Measurements from ENCODE around the gene SPATA24. TPM values are rescaled to one million over a fixed set of nuclear protein-coding genes. Genes with fewer than 3 reads are reported as not detected.
A peak's percentile ranks its signal among the peaks of the same experiment; 100 is the strongest.

The SPATA24 gene
- total and polyA plus RNA-seq, 2 of the 13 experiments (the other 11 are each of a cell fraction or from before 2014, with no cell fraction given) = 6.0 to 11.1 TPM

GRCh38 chr5:139439013-139439903 is 35.4 kb upstream of the SPATA24 start, which contains the start of gene DNAJC18 (continued):
- peak; percentile 82 for TF ChIP-seq ZHX2 (IDR thresholded peaks at IDR 0.05; ENCODE audit: low read depth)
- TF ChIP-seq ZHX2 (CRISPR knock-in tag; IDR thresholded peaks at IDR 0.05; ENCODE audit: borderline replicate concordance) = no peak
- TF ChIP-seq AHR (CRISPR knock-in tag; IDR thresholded peaks at IDR 0.05) = no peak
- 0 out of 2 replicates have a peak, but pooled peaks have one; percentile 33 for TF ChIP-seq PRDM4 (CRISPR knock-in tag; IDR thresholded peaks at IDR 0.05; ENCODE audit: borderline replicate concordance)
- TF ChIP-seq IKZF4 (CRISPR knock-in tag; IDR thresholded peaks at IDR 0.05; ENCODE audit: borderline replicate concordance, low read depth, not compliant biosample characterization) = peak; percentile 72
- TF ChIP-seq ZNF720 (CRISPR knock-in tag; IDR thresholded peaks at IDR 0.05) = no peak
- TF ChIP-seq ATF3 (CRISPR knock-in tag; IDR thresholded peaks at IDR 0.05) = no peak; the same call in 1 of the 2 replicates
- TF ChIP-seq ZNF326 (CRISPR knock-in tag; IDR thresholded peaks at IDR 0.05; ENCODE audit: borderline replicate concordance) = no peak
- no peak for TF ChIP-seq FOXJ3 (CRISPR knock-in tag; IDR thresholded peaks at IDR 0.05; ENCODE audit: borderline replicate concordance)
- TF ChIP-seq PCBP2 (optimal IDR thresholded peaks at IDR 0.05; ENCODE audit: low read depth, low read length, poor library complexity, severe bottlenecking) = no peak
- no peak for TF ChIP-seq PBX2 (CRISPR knock-in tag; IDR thresholded peaks at IDR 0.05)
- TF ChIP-seq ZKSCAN1 (IDR thresholded peaks at IDR 0.05; ENCODE audit: low read length) = no peak
- no peak; the same call in 1 of the 2 replicates for TF ChIP-seq REPIN1 (CRISPR knock-in tag; IDR thresholded peaks at IDR 0.05; ENCODE audit: borderline replicate concordance, low read depth)
- TF ChIP-seq ZNF598 (CRISPR knock-in tag; IDR thresholded peaks at IDR 0.05; ENCODE audit: borderline replicate concordance) = peak; percentile 54; the same call in 1 of the 2 replicates
- no peak for TF ChIP-seq NCOA1 (CRISPR knock-in tag; IDR thresholded peaks at IDR 0.05)
- TF ChIP-seq MXD4 (CRISPR knock-in tag; IDR thresholded peaks at IDR 0.05) = 0 out of 2 replicates have a peak, but pooled peaks have one; percentile 39
- TF ChIP-seq MTERF4 (CRISPR knock-in tag; IDR thresholded peaks at IDR 0.05) = 0 out of 2 replicates have a peak, but pooled peaks have one; percentile 28

Measured in HepG2 (cell line).